Measurements from ENCODE around the gene PLCB1. TPM values are rescaled to one million over a fixed set of nuclear protein-coding genes. Genes with fewer than 3 reads are reported as not detected.

Gene PLCB1
- total RNA-seq, 1 experiment from 2014 or later: 6.8 TPM

GRCh38 chr20:8118760-8119159 lies 13.3 kb upstream of the PLCB1 start:
- H3K4me1 ChIP-seq (ENCODE audit: insufficient read depth, low read length, poor library complexity, severe bottlenecking): peaks cover 19% of the 10 kb centered on the region
- H3K27me3 ChIP-seq (replicated peaks; ENCODE audit: insufficient read depth, low read depth, low read length, poor library complexity): no peaks in the 10 kb centered on the region
- DNase-seq (ENCODE audit: low spot score): no peak
- TF ChIP-seq CTCF (conservative IDR thresholded peaks at IDR 0.05; ENCODE audit: low read depth, low read length) (no peak), EZH2 (IDR thresholded peaks at IDR 0.05; ENCODE audit: borderline replicate concordance, low read depth, low read length, poor library complexity, severe bottlenecking) (no peak)
- BruUV-seq (replicated peaks): no TSS peak
- no peak overlapping the region for H3K4me3 ChIP-seq (ENCODE audit: low read depth, low read length, poor library complexity, severe bottlenecking)
- ChIA-PET CTCF (no interaction called here), POLR2A (ENCODE audit: low non-redundant PET) (no interaction called here)
- no peaks in the 10 kb centered on the region for H3K9me3 ChIP-seq (ENCODE audit: low read depth, low read length, poor library complexity, severe bottlenecking)
- H3K27ac ChIP-seq (ENCODE audit: low read depth, low read length, poor library complexity, severe bottlenecking): no peak overlapping the region
- intact Hi-C loops (cut with micrococcal nuclease; ENCODE audit: unreplicated experiment): no loop called here
- H3K36me3 ChIP-seq (ENCODE audit: insufficient read depth, low read length, poor library complexity, severe bottlenecking): no peaks in the 10 kb centered on the region

GRCh38 chr20:8121666-8122065 lies 10.4 kb upstream of the PLCB1 start:
- Histone ChIP-seq H3K27ac (ENCODE audit: low read depth, low read length, poor library complexity, severe bottlenecking) (no peak overlapping the region), H3K4me3 (ENCODE audit: low read depth, low read length, poor library complexity, severe bottlenecking) (no peak overlapping the region), H3K27me3 (replicated peaks; ENCODE audit: insufficient read depth, low read depth, low read length, poor library complexity) (no peaks in the 10 kb centered on the region), H3K9me3 (ENCODE audit: low read depth, low read length, poor library complexity, severe bottlenecking) (no peaks in the 10 kb centered on the region), H3K4me1 (ENCODE audit: insufficient read depth, low read length, poor library complexity, severe bottlenecking) (peaks cover 6% of the 10 kb centered on the region), H3K36me3 (ENCODE audit: insufficient read depth, low read length, poor library complexity, severe bottlenecking) (no peaks in the 10 kb centered on the region)
- no TSS peak for BruUV-seq (replicated peaks)
- ChIA-PET POLR2A (ENCODE audit: low non-redundant PET) (no interaction called here), CTCF (no interaction called here)
- TF ChIP-seq EZH2 (IDR thresholded peaks at IDR 0.05; ENCODE audit: borderline replicate concordance, low read depth, low read length, poor library complexity, severe bottlenecking): no peak
- no peak for TF ChIP-seq CTCF (conservative IDR thresholded peaks at IDR 0.05; ENCODE audit: low read depth, low read length)
- no peak for DNase-seq (ENCODE audit: low spot score)
- intact Hi-C loops (cut with micrococcal nuclease; ENCODE audit: unreplicated experiment): no loop called here

GRCh38 chr20:8124639-8125038 lies 7.4 kb upstream of the PLCB1 start:
- TF ChIP-seq CTCF (conservative IDR thresholded peaks at IDR 0.05; ENCODE audit: low read depth, low read length): no peak
- TF ChIP-seq EZH2 (IDR thresholded peaks at IDR 0.05; ENCODE audit: borderline replicate concordance, low read depth, low read length, poor library complexity, severe bottlenecking): no peak

More at GRCh38 chr20:8124639-8125038, 7.4 kb upstream of the PLCB1 start:
- ChIA-PET CTCF (no interaction called here), POLR2A (ENCODE audit: low non-redundant PET) (interaction anchor here (0.5 kb wide), 1 partner anchor 247 kb away, joined by 3 read pairs; no protein-coding TSS in a partner anchor)
- no peak overlapping the region for H3K4me3 ChIP-seq (ENCODE audit: low read depth, low read length, poor library complexity, severe bottlenecking)
- intact Hi-C loops (cut with micrococcal nuclease; ENCODE audit: unreplicated experiment): no loop called here
- no TSS peak for BruUV-seq (replicated peaks)
- H3K9me3 ChIP-seq (ENCODE audit: low read depth, low read length, poor library complexity, severe bottlenecking): no peaks in the 10 kb centered on the region
- no peak for DNase-seq (ENCODE audit: low spot score)
- no peaks in the 10 kb centered on the region for H3K4me1 ChIP-seq (ENCODE audit: insufficient read depth, low read length, poor library complexity, severe bottlenecking)
- H3K27me3 ChIP-seq (replicated peaks; ENCODE audit: insufficient read depth, low read depth, low read length, poor library complexity): peaks cover 2% of the 10 kb centered on the region
- no peak overlapping the region for H3K27ac ChIP-seq (ENCODE audit: low read depth, low read length, poor library complexity, severe bottlenecking)
- H3K36me3 ChIP-seq (ENCODE audit: insufficient read depth, low read length, poor library complexity, severe bottlenecking): no peaks in the 10 kb centered on the region
